HepG2 (cell line): ENCODE results near the gene SARNP. TPM values are rescaled to one million over a fixed set of nuclear protein-coding genes. Genes with fewer than 3 reads are reported as not detected.
"Not testable (repeated sequence)": the region's sequence is repeated elsewhere in the genome, so short reads cannot be mapped to it uniquely, and the experiment has no call there.

Experiments
- ATAC-seq: fragments of 200-7000 bp; cut with Tn5 transposase; 3 replicates; pipeline ENCODE4 v1.9.1; 2020; ENCODE audit warnings: mild to moderate bottlenecking, moderate library complexity
- BruUV-seq: library from RNA; stranded (reverse); fragments of 400-500 nt; replicated peaks from 2 replicates; lab custom pipeline; 2021; lab: Mats Ljungman, UMichigan
- CTCF ChIA-PET: fragments of 300-600 bp; formaldehyde crosslinking; extraction: SDS; loops from one replicate; lab custom pipeline; 2021; ENCODE audit warnings: low total read pairs, inconsistent platforms, low intra/inter-chr PET ratio; lab: Yijun Ruan, JAX
- POLR2A ChIA-PET: fragments of 350-600 bp; sonication (Branson Sonifier 250); formaldehyde crosslinking; loops from one replicate; lab custom pipeline; 2020; ENCODE audit warnings: antibody characterized with exemption, inconsistent platforms; lab: Yijun Ruan, JAX
- DNase-seq: peaks from one replicate; pipeline ENCODE4 v3.0.0-alpha.2; 2015; ENCODE audit warnings: low spot score
- FAIRE-seq: peaks from 3 replicates; lab custom pipeline; 2011; peaks lifted over from hg19 to GRCh38; lab: Jason Lieb, UNC
- H2AFZ ChIP-seq: one replicate; pipeline ENCODE4 v1.6.1; 2011; ENCODE audit warnings: low read length, inconsistent platforms
- H3K27ac ChIP-seq: fragments of 300-600 bp; 3 replicates; pipeline ENCODE4 v1.8.0; 2011; ENCODE audit warnings: mixed run types, mild to moderate bottlenecking, mixed read lengths, low read length, inconsistent platforms; ENCODE audit not compliant: insufficient read depth; ENCODE audit errors: extremely low read length
- H3K27me3 ChIP-seq, 2 experiments: fragments of 200-600 bp in 1 of 2; 2 replicates in 1 of 2; 3 replicates in 1 of 2; pipeline versions ENCODE4 v1.6.0 to v1.8.0; 2011; ENCODE audit warnings: low read length in 2 of 2, mild to moderate bottlenecking in 2 of 2, moderate library complexity in 2 of 2, inconsistent platforms in 1 of 2; ENCODE audit not compliant: insufficient read depth in 2 of 2, control insufficient read depth in 1 of 2
- H3K36me3 ChIP-seq, 2 experiments: fragments of 200-600 bp in 1 of 2; replicated peaks in 1 of 2; 2 replicates in 1 of 2; 3 replicates in 1 of 2; pipeline versions ENCODE4 v1.5.1 to v1.8.0; 2011; ENCODE audit warnings: low read length in 2 of 2, inconsistent platforms in 1 of 2; ENCODE audit not compliant: insufficient read depth in 2 of 2, control insufficient read depth in 1 of 2
- H3K4me1 ChIP-seq: 2 replicates; pipeline ENCODE4 v1.5.1; 2012; ENCODE audit warnings: low read length, inconsistent platforms; ENCODE audit not compliant: insufficient read depth
- H3K4me2 ChIP-seq: 2 replicates; pipeline ENCODE4 v1.6.0; 2011; ENCODE audit warnings: low read depth, low read length, inconsistent platforms
- H3K4me3 ChIP-seq, 3 experiments: fragments of 200-600 bp in 1 of 3; sonication (generic), shearing (Covaris generic) in 1 of 3; replicated peaks in 1 of 3; 2 replicates each; pipeline ENCODE4 v1.5.1; 2011 to 2016; ENCODE audit warnings: low read length in 3 of 3, inconsistent platforms in 2 of 3, low read depth in 2 of 3, mild to moderate bottlenecking in 2 of 3, control low read depth in 1 of 3, mixed read lengths in 1 of 3; ENCODE audit not compliant: insufficient read depth in 1 of 3
- H3K79me2 ChIP-seq: one replicate; pipeline ENCODE4 v1.6.1; 2011; ENCODE audit warnings: low read length, inconsistent platforms; ENCODE audit not compliant: insufficient read depth
- H3K9ac ChIP-seq: 2 replicates; pipeline ENCODE4 v1.6.0; 2011; ENCODE audit warnings: mild to moderate bottlenecking, low read depth, low read length, inconsistent platforms; ENCODE audit not compliant: insufficient read depth
- H3K9me3 ChIP-seq: 2 replicates; pipeline ENCODE4 v1.5.1; 2012; ENCODE audit warnings: mild to moderate bottlenecking, low read length
- H4K20me1 ChIP-seq: 2 replicates; pipeline ENCODE4 v1.6.0; 2011; ENCODE audit warnings: inconsistent platforms, mild to moderate bottlenecking, low read length, moderate library complexity; ENCODE audit not compliant: insufficient read depth
- ARNTL ChIP-seq: sonication (generic); formaldehyde crosslinking; IDR thresholded peaks from 2 replicates; pipeline ENCODE4 v1.4.0; 2020; ENCODE audit warnings: mild to moderate bottlenecking, missing genetic modification reagents
- CEBPG ChIP-seq: IDR thresholded peaks from 2 replicates; pipeline ENCODE4 v1.6.1; 2016
- KDM3A ChIP-seq: IDR thresholded peaks from 2 replicates; pipeline ENCODE4 v1.6.1; 2018; ENCODE audit warnings: low read depth, missing compliant biosample characterization
- MEF2D ChIP-seq: sonication (generic); formaldehyde crosslinking; IDR thresholded peaks from 2 replicates; pipeline ENCODE4 v1.5.1; 2020; ENCODE audit warnings: mild to moderate bottlenecking, missing genetic modification reagents
- ZNF136 ChIP-seq: sonication (generic); formaldehyde crosslinking; IDR thresholded peaks from 2 replicates; pipeline ENCODE4 v1.8.1; 2022; ENCODE audit warnings: low read depth, mild to moderate bottlenecking, moderate library complexity, missing genetic modification reagents
- ZNF230 ChIP-seq: sonication (generic); formaldehyde crosslinking; IDR thresholded peaks from 2 replicates; pipeline ENCODE4 v1.4.0; 2020; ENCODE audit warnings: mild to moderate bottlenecking, missing genetic modification reagents
- ZNF326 ChIP-seq: sonication (generic); formaldehyde crosslinking; IDR thresholded peaks from 2 replicates; pipeline ENCODE4 v1.4.0; 2020; ENCODE audit warnings: missing genetic modification reagents, borderline replicate concordance
- ZNF550 ChIP-seq: sonication (generic); formaldehyde crosslinking; IDR thresholded peaks from 2 replicates; pipeline ENCODE4 v1.4.0; 2020; ENCODE audit warnings: mild to moderate bottlenecking, missing genetic modification reagents, borderline replicate concordance
- ZNF724P ChIP-seq: sonication (generic); formaldehyde crosslinking; IDR thresholded peaks from 2 replicates; pipeline ENCODE4 v1.8.0; 2022; ENCODE audit warnings: missing genetic modification reagents, borderline replicate concordance
- ZSCAN21 ChIP-seq: sonication (generic); formaldehyde crosslinking; IDR thresholded peaks from 2 replicates; pipeline ENCODE4 v1.8.0; 2022; ENCODE audit warnings: mild to moderate bottlenecking, missing genetic modification reagents, moderate library complexity, borderline replicate concordance
- WGBS: methylation state at CpG from one replicate; pipeline ENCODE4 v1.1.6; 2017; ENCODE audit warnings: low lambda C conversion rate; 5-methylcytosine and 5-hydroxymethylcytosine counted together
- in situ Hi-C: cut with HindIII; loops from 2 replicates; pipeline ENCODE4 v1.10.0; 2017; ENCODE audit warnings: low pct_unique_long_range_greater_than_20kb; ENCODE audit not compliant: extremely low pct_ligation_motif_present
- intact Hi-C: fragments of 100-400 bp; cut with micrococcal nuclease; formaldehyde crosslinking; loops from one replicate; pipeline ENCODE4 v1.10.0; 2022; ENCODE audit not compliant: unreplicated experiment
- polyA plus RNA-seq, 8 experiments: library from polyadenylated mRNA; depleted of rRNA in 3 of 8; stranded (reverse) in 7 of 8; unstranded in 1 of 8; fragments of >200 nt; fragmentation: Illumina TruSeq in 4 of 8; extraction: Trizol in 4 of 8; gene quantifications; 2 replicates each; pipeline versions ENCODE4 v1.2.1 to v1.2.3, GENCODE V29; 2011 to 2016; ENCODE audit warnings: low read depth in 4 of 8, missing spikeins in 1 of 8, mixed read lengths in 1 of 8; ENCODE audit not compliant: insufficient read depth in 1 of 8
- total RNA-seq, 5 experiments: library from RNA; depleted of rRNA; stranded (reverse); fragments of >200 nt; fragmentation: Illumina TruSeq; extraction: Trizol; gene quantifications; 2 replicates each; pipeline ENCODE4 v1.2.3, GENCODE V29; 2016; ENCODE audit warnings: low read depth in 1 of 5

The SARNP gene
- total and polyA plus RNA-seq, 2 of the 13 experiments (the other 11 are each of a cell fraction or from before 2014, with no cell fraction given): 59.0 to 95.4 TPM

- TF ChIP-seq ZNF136 (CRISPR knock-in tag): no peak
- no peak for TF ChIP-seq ZSCAN21
- no peak for TF ChIP-seq MEF2D (CRISPR knock-in tag)
- TF ChIP-seq ARNTL (CRISPR knock-in tag): no peak
- TF ChIP-seq ZNF326: no peak
Measured at GRCh38 chr12:55760663-55761062, 56.9 kb downstream of the SARNP start (continued).

GRCh38 chr12:55758575-55758974, 58.9 kb downstream of the SARNP start:
- BruUV-seq, H2AFZ ChIP-seq, POLR2A ChIA-PET, CTCF ChIA-PET, H3K9ac ChIP-seq, ATAC-seq, H3K4me3 ChIP-seq, H3K9me3 ChIP-seq, H3K4me2 ChIP-seq, intact Hi-C loops, in situ Hi-C loops, FAIRE-seq, H3K79me2 ChIP-seq, DNase-seq, H3K4me1 ChIP-seq, H4K20me1 ChIP-seq, H3K27me3 ChIP-seq, H3K27ac ChIP-seq: not testable (repeated sequence)
- WGBS: 98% methylated on average over 4 of the region's 4 CpGs
- peaks cover 21 to 73% of the 10 kb centered on the region in 2 experiments; a peak in 4 of 5 replicates for H3K36me3 ChIP-seq

- H3K9ac ChIP-seq: no peak overlapping the region
- H3K4me3 ChIP-seq: no peak overlapping the region
- CTCF ChIA-PET: no interaction called here
- 97% methylated on average over 2 of the region's 2 CpGs for WGBS
- H3K27ac ChIP-seq: no peak overlapping the region
- no peak for FAIRE-seq
- no peak for TF ChIP-seq ZNF550 (CRISPR knock-in tag)
- TF ChIP-seq ZNF230 (CRISPR knock-in tag): no peak
- TF ChIP-seq KDM3A: no peak
- TF ChIP-seq CEBPG (CRISPR knock-in tag): no peak
- no peak for TF ChIP-seq ZNF724P (CRISPR knock-in tag)
- TF ChIP-seq, all 625 proteins: peak for 0
- Histone ChIP-seq H4K20me1 (no peaks in the 10 kb centered on the region), H3K4me1 (no peaks in the 10 kb centered on the region), H3K4me2 (no peak overlapping the region), H3K27me3 (no peaks in the 10 kb centered on the region), H3K79me2 (no peaks in the 10 kb centered on the region), H2AFZ (no peak overlapping the region), H3K9me3 (no peaks in the 10 kb centered on the region), H3K36me3 (peaks cover 21 to 74% of the 10 kb centered on the region in 2 experiments)
- intact Hi-C loops (no loop called here), in situ Hi-C loops (no loop called here)
- ATAC-seq: no peak
- BruUV-seq: no TSS peak
- POLR2A ChIA-PET: no interaction called here
- DNase-seq: no peak
Measured at GRCh38 chr12:55757701-55758100, 59.8 kb downstream of the SARNP start.
